AG10803 (cell line): ENCODE data around the gene MED7.

Experiments used
- DNase-seq: peaks from one replicate; pipeline ENCODE4 v3.0.0; 2010; ENCODE audit warnings: low read depth
- H3K4me3 ChIP-seq: 2 replicates; pipeline ENCODE4 v1.5.1; 2011; ENCODE audit warnings: mild to moderate bottlenecking, low read length, control low read depth
- CTCF ChIP-seq: conservative IDR thresholded peaks from 2 replicates; pipeline ENCODE4 v1.5.1; 2011; ENCODE audit warnings: mild to moderate bottlenecking, low read length, control low read depth, inconsistent platforms

The MED7 gene

GRCh38 chr5:157162919-157163510, 20.4 kb upstream of the MED7 start:
- TF ChIP-seq CTCF = no peak
- no peak overlapping the region for H3K4me3 ChIP-seq
- no peak for DNase-seq

GRCh38 chr5:157161996-157162395, 19.3 kb upstream of the MED7 start:
- H3K4me3 ChIP-seq = no peak overlapping the region
- TF ChIP-seq CTCF = no peak
- no peak for DNase-seq

GRCh38 chr5:157160001-157160400, 17.3 kb upstream of the MED7 start:
- no peak for TF ChIP-seq CTCF
- no peak for DNase-seq

GRCh38 chr5:157159209-157159751, 16.6 kb upstream of the MED7 start:
- no peak for DNase-seq
- no peak overlapping the region for H3K4me3 ChIP-seq
- no peak for TF ChIP-seq CTCF

More at GRCh38 chr5:157160001-157160400, 17.3 kb upstream of the MED7 start:
- no peak overlapping the region for H3K4me3 ChIP-seq

- H3K4me3 ChIP-seq = no peak overlapping the region
- DNase-seq = no peak
- no peak for TF ChIP-seq CTCF
These were observed 14.7 kb upstream of the MED7 start for GRCh38 chr5:157157293-157157891.

GRCh38 chr5:157155297-157155696, 12.6 kb upstream of the MED7 start:
- H3K4me3 ChIP-seq = no peak overlapping the region
- no peak for TF ChIP-seq CTCF
- no peak for DNase-seq

- no peak overlapping the region for H3K4me3 ChIP-seq
- DNase-seq = no peak
- no peak for TF ChIP-seq CTCF
These were observed 8.3 kb upstream of the MED7 start for GRCh38 chr5:157150995-157151394.
